Heart right ventricle (tissue), 16 donors: Measurements from ENCODE around the gene RUVBL1. TPM values are rescaled to one million over a fixed set of nuclear protein-coding genes. Genes with fewer than 3 reads are reported as not detected.
A peak's percentile ranks its signal among the peaks of the same experiment; 100 is the strongest.

Experiments
- ATAC-seq, 8 donors: fragments of 200-7000 bp; cut with Tn5 transposase; one replicate each; pipeline ENCODE4 v1.9.1; 2020; ENCODE audit warnings: mild to moderate bottlenecking in 8 of 8, moderate library complexity in 8 of 8, moderate number of reproducible peaks in 1 of 8
- DNase-seq, 2 donors: peaks; one replicate each; pipeline ENCODE4 v3.0.0-alpha.2; 2020
- H3K27ac ChIP-seq, 10 donors: fragments of 200-600 bp; sonication (generic) in 2 of 10; one replicate each; pipeline versions ENCODE4 v1.5.0 to v1.8.0; 2020 to 2022; ENCODE audit warnings: mild to moderate bottlenecking in 3 of 10
- H3K27me3 ChIP-seq, 7 donors: fragments of 200-600 bp; one replicate each; pipeline ENCODE4 v1.8.0; 2021 to 2022; ENCODE audit warnings: mild to moderate bottlenecking in 2 of 7
- H3K36me3 ChIP-seq, 9 donors: fragments of 200-600 bp; sonication (generic) in 1 of 9; one replicate each; pipeline versions ENCODE4 v1.5.0 to v1.8.0; 2020 to 2022; ENCODE audit warnings: mild to moderate bottlenecking in 2 of 9
- H3K4me1 ChIP-seq, 9 donors: fragments of 200-600 bp; sonication (generic) in 1 of 9; one replicate each; pipeline versions ENCODE4 v1.5.0 to v1.8.0; 2020 to 2022; ENCODE audit warnings: mild to moderate bottlenecking in 4 of 9
- H3K4me3 ChIP-seq, 10 donors: fragments of 200-600 bp; sonication (generic) in 2 of 10; one replicate each; pipeline versions ENCODE4 v1.5.0 to v1.8.0; 2020 to 2022; ENCODE audit warnings: mild to moderate bottlenecking in 7 of 10, moderate library complexity in 2 of 10
- H3K9me3 ChIP-seq, 11 donors: fragments of 200-600 bp in 10 of 11; sonication (generic) in 2 of 11; one replicate each; pipeline versions ENCODE4 v1.5.0 to v1.8.0; 2013 to 2022; ENCODE audit warnings: mild to moderate bottlenecking in 2 of 11, control low read depth in 1 of 11, moderate library complexity in 1 of 11
- CTCF ChIP-seq, 9 donors: fragments of 200-600 bp; sonication (generic) in 2 of 9; IDR thresholded peaks; one replicate each; pipeline versions ENCODE4 v1.5.0 to v1.8.0; 2021 to 2022; ENCODE audit warnings: antibody characterized with exemption in 9 of 9, mild to moderate bottlenecking in 5 of 9, moderate library complexity in 1 of 9
- WGBS, 2 donors: extraction: QIAGEN DNeasy Blood & Tissue Kit; methylation state at CpG; one replicate each; pipeline ENCODE4 v1.1.7; 2013; ENCODE audit warnings: inconsistent platforms in 1 of 2; 5-methylcytosine and 5-hydroxymethylcytosine counted together
- intact Hi-C, 10 donors: fragments of 100-400 bp; cut with DNase I; formaldehyde crosslinking; loops; one replicate each; pipeline versions ENCODE4 v1.11.1 to v1.14.2; 2022
- polyA plus RNA-seq, 2 donors: library from polyadenylated mRNA; stranded (reverse); fragments of 200-250 nt; gene quantifications; one replicate each; pipeline ENCODE4 v1.2.3, GENCODE V29; 2013
- total RNA-seq, 10 donors: library from RNA; stranded (reverse); fragmentation: NEBNext Ultra II Directional in 3 of 10; extraction: Animal tissue kit (Norgen Biotek cat#: 25700) in 3 of 10; gene quantifications; one replicate each; pipeline versions ENCODE4 v1.2.1 to v1.2.4, GENCODE V29; 2021 to 2023
- donor health status: Arrhythmogenic right ventricular cardiomyopathy.
- donor health status: ischemic (EF 13 %, LVEDD 7.1; RV severe dilation, severe dysfunction).
- donor health status: healthy with polysubstance abuse.
- donor health status: DM: no; HTN: yes; CAD: no.
- donor health status: DM: no; HTN: no; CAD: no.
- donor health status: ischemic (EF 25% LVEDD 6.9; RV normal size, moderate dysfunction).
- donor health status: ischemic (EF 25% LVEDD 5.7; RV mildly dilated, moderate dysfunction).
- donor health status: healthy.
- donor health status: DM: yes; HTN: yes; CAD: no.
- donor health status: Ischemic cardiomyopathy.
- donor health status: ischemic (EF 35%, LVEDD 5.7; RV mildly dilated, moderate dysfunction).
- donor health status: nonischemic (EF 11% LVEDD 7.7; RV severe dilation, severe dysfunction).
- donor health status: DM: yes; HTN: yes; CAD: no.
- donor health status: PGD.
- donor health status: ischemic (EF 29% LVEDD 5.4; RV normal size, mild dysfunction).
- donor health status: nonischemic (EF 23%, LVEDD 6.1; RV moderate dilation, normal function).

RUVBL1 gene
- total and polyA plus RNA-seq, 12 donors: 9.4 to 38.5 (median 25.6) TPM

GRCh38 chr3:128070898-128071591 lies 52.6 kb downstream of the RUVBL1 start:
- H3K36me3 ChIP-seq: peaks cover 4 to 79% (median 51%) of the 10 kb centered on the region in 9 donors
- no peaks in the 10 kb centered on the region for H3K9me3 ChIP-seq
- intact Hi-C loops: loop anchor here in 2 of 10 donors (5.0 to 10.0 kb wide), 2 partner anchors 64 to 379 kb away; no protein-coding TSS in a partner anchor
- no peak for TF ChIP-seq CTCF (IDR thresholded peaks at IDR 0.05)
- H3K4me1 ChIP-seq: peaks cover 3 to 39% (median 20%) of the 10 kb centered on the region in 9 donors
- no peak overlapping the region for H3K4me3 ChIP-seq
- no peak for ATAC-seq
- no peak overlapping the region for H3K27ac ChIP-seq
- no peak for DNase-seq
- H3K27me3 ChIP-seq: no peaks in the 10 kb centered on the region
- WGBS, 2 donors: 87 to 92% methylated on average over 13 of the region's 13 CpGs

- Histone ChIP-seq H3K36me3 (peaks cover 4 to 97% (median 68%) of the 10 kb centered on the region in 9 donors), H3K4me3 (no peak overlapping the region), H3K4me1 (peaks cover 0 to 25% (median 10%) of the 10 kb centered on the region in 9 donors), H3K9me3 (no peaks in the 10 kb centered on the region), H3K27ac (no peak overlapping the region), H3K27me3 (no peaks in the 10 kb centered on the region)
- no peak for DNase-seq
- no peak for TF ChIP-seq CTCF (IDR thresholded peaks at IDR 0.05)
- intact Hi-C loops: no loop called here
- WGBS, 2 donors: 90 to 92% methylated on average over 15 of the region's 15 CpGs
- ATAC-seq: no peak
Measured at GRCh38 chr3:128069271-128069670, 54.3 kb downstream of the RUVBL1 start.

- Histone ChIP-seq H3K4me1 (peaks cover 0 to 16% (median 2%) of the 10 kb centered on the region in 9 donors), H3K4me3 (no peak overlapping the region), H3K36me3 (peaks cover 7 to 100% (median 68%) of the 10 kb centered on the region in 9 donors), H3K27me3 (no peaks in the 10 kb centered on the region), H3K9me3 (no peaks in the 10 kb centered on the region), H3K27ac (no peak overlapping the region)
- peak; percentile 28 to 63 (median 58) for TF ChIP-seq CTCF (IDR thresholded peaks at IDR 0.05)
- DNase-seq: no peak
- WGBS, 2 donors: 78 to 82% methylated on average over 8 of the region's 8 CpGs
- ATAC-seq: peak in 5 of 8 donors; percentile 23 to 43 (median 28)
- intact Hi-C loops: no loop called here
Measured at GRCh38 chr3:128068156-128068620, 55.4 kb downstream of the RUVBL1 start.

- no peaks in the 10 kb centered on the region for H3K9me3 ChIP-seq
- H3K27ac ChIP-seq: no peak overlapping the region
- no peak for TF ChIP-seq CTCF (IDR thresholded peaks at IDR 0.05)
- WGBS, 2 donors: 70 to 78% methylated on average over 7 of the region's 7 CpGs
- intact Hi-C loops: no loop called here
- peaks cover 0 to 10% (median 0%) of the 10 kb centered on the region in 9 donors for H3K4me1 ChIP-seq
- DNase-seq (no peak), ATAC-seq (no peak)
- no peak overlapping the region for H3K4me3 ChIP-seq
- peaks cover 7 to 100% (median 69%) of the 10 kb centered on the region in 9 donors for H3K36me3 ChIP-seq
- H3K27me3 ChIP-seq: no peaks in the 10 kb centered on the region
Measured at GRCh38 chr3:128067489-128067888, 56.1 kb downstream of the RUVBL1 start.
